Neural cell (in vitro differentiated cells): ENCODE data around the gene TMEM186. TPM values are rescaled to one million over a fixed set of nuclear protein-coding genes. Genes with fewer than 3 reads are reported as not detected.

ENCODE experiments used
- H2AFZ ChIP-seq: fragments of 200-600, 300-800 bp; sonication (generic), shearing (Covaris generic); 2 replicates; pipeline ENCODE4 v1.6.0; 2014; ENCODE audit warnings: low read depth, mild to moderate bottlenecking, antibody characterized with exemption, low read length, moderate library complexity
- H3F3A ChIP-seq: fragments of 200-600 bp; shearing (Covaris generic); 2 replicates; pipeline ENCODE4 v1.6.1; 2016; ENCODE audit warnings: mild to moderate bottlenecking, moderate library complexity, mixed read lengths, antibody characterized with exemption, low read length; ENCODE audit not compliant: insufficient read depth, poor library complexity, severe bottlenecking
- H3K27ac ChIP-seq: fragments of 200-600, 300-800 bp; sonication (generic), shearing (Covaris generic); 2 replicates; pipeline ENCODE4 v1.5.1; 2014; ENCODE audit warnings: mild to moderate bottlenecking, low read length, moderate library complexity
- H3K27me3 ChIP-seq: fragments of 300-800, 200-600 bp; sonication (generic), shearing (Covaris generic); 2 replicates; pipeline ENCODE4 v1.6.0; 2014; ENCODE audit warnings: mild to moderate bottlenecking, low read depth, low read length, moderate library complexity; ENCODE audit not compliant: insufficient read depth
- H3K36me3 ChIP-seq: fragments of 300-800, 200-600 bp; sonication (generic), shearing (Covaris generic); 2 replicates; pipeline ENCODE4 v1.5.1; 2014; ENCODE audit warnings: mild to moderate bottlenecking, antibody characterized with exemption, low read length, moderate library complexity; ENCODE audit not compliant: insufficient read depth
- H3K4me2 ChIP-seq: fragments of 300-800, 200-600 bp; sonication (generic), shearing (Covaris generic); 2 replicates; pipeline ENCODE4 v1.6.0; 2014; ENCODE audit warnings: mild to moderate bottlenecking, low read length
- H3K4me3 ChIP-seq: fragments of 300-800, 200-600 bp; sonication (generic), shearing (Covaris generic); 2 replicates; pipeline ENCODE4 v1.5.1; 2014; ENCODE audit warnings: mild to moderate bottlenecking, low read length, moderate library complexity
- H3K79me2 ChIP-seq: fragments of 200-600 bp; shearing (Covaris generic); replicated peaks from 2 replicates; pipeline ENCODE4 v1.6.0; 2014; ENCODE audit warnings: mild to moderate bottlenecking, low read length, moderate library complexity; ENCODE audit not compliant: insufficient read depth
- H3K9ac ChIP-seq: fragments of 300-800, 200-600 bp; sonication (generic), shearing (Covaris generic); 2 replicates; pipeline ENCODE4 v1.6.1; 2016; ENCODE audit warnings: mild to moderate bottlenecking, low read length, mixed read lengths
- H3K9me2 ChIP-seq: fragments of 200-600 bp; shearing (Covaris generic); 2 replicates; pipeline ENCODE4 v1.6.1; 2016; ENCODE audit warnings: mild to moderate bottlenecking, low read length, mixed read lengths; ENCODE audit not compliant: insufficient read depth
- H3K9me3 ChIP-seq: fragments of 200-600, 300-800 bp; sonication (generic), shearing (Covaris generic); 2 replicates; pipeline ENCODE4 v1.6.1; 2016; ENCODE audit warnings: mild to moderate bottlenecking, mixed run types, low read length, moderate library complexity, mixed read lengths
- H4K20me1 ChIP-seq: fragments of 200-600 bp; shearing (Covaris generic); 2 replicates; pipeline ENCODE4 v1.6.1; 2016; ENCODE audit warnings: mild to moderate bottlenecking, mixed run types; ENCODE audit not compliant: insufficient read depth
- CTCF ChIP-seq: fragments of 450-650 bp; IDR thresholded peaks from 2 replicates; pipeline ENCODE4 v1.5.1; 2014; ENCODE audit warnings: antibody characterized with exemption, mild to moderate bottlenecking, moderate library complexity; ENCODE audit not compliant: poor library complexity, severe bottlenecking
- EP300 ChIP-seq: fragments of 450-650 bp; conservative IDR thresholded peaks from 2 replicates; pipeline ENCODE4 v1.6.1; 2014; ENCODE audit warnings: antibody characterized with exemption, mild to moderate bottlenecking, moderate library complexity; ENCODE audit not compliant: poor library complexity, severe bottlenecking
- MXI1 ChIP-seq: fragments of 450-650 bp; conservative IDR thresholded peaks from 2 replicates; pipeline ENCODE4 v1.6.1; 2014; ENCODE audit warnings: antibody characterized with exemption, mild to moderate bottlenecking; ENCODE audit not compliant: poor library complexity, severe bottlenecking
- POLR2AphosphoS5 ChIP-seq: IDR thresholded peaks from 2 replicates; pipeline ENCODE4 v1.6.1; 2012
- RAD21 ChIP-seq: fragments of 450-650 bp; conservative IDR thresholded peaks from 2 replicates; pipeline ENCODE4 v1.6.1; 2014; ENCODE audit warnings: antibody characterized with exemption, mild to moderate bottlenecking, moderate library complexity
- REST ChIP-seq: IDR thresholded peaks from 2 replicates; pipeline ENCODE4 v1.6.1; 2012; ENCODE audit warnings: borderline replicate concordance
- SMC3 ChIP-seq: fragments of 450-650 bp; conservative IDR thresholded peaks from 2 replicates; pipeline ENCODE4 v1.6.1; 2014; ENCODE audit warnings: antibody characterized with exemption, mild to moderate bottlenecking, moderate library complexity; ENCODE audit not compliant: poor library complexity
- TAF1 ChIP-seq: IDR thresholded peaks from 2 replicates; pipeline ENCODE4 v1.6.1; 2012; ENCODE audit warnings: low read depth
- polyA plus RNA-seq: library from polyadenylated mRNA; depleted of rRNA; stranded (reverse); fragments of >200 nt; gene quantifications from 2 replicates; pipeline ENCODE4 v1.2.3, GENCODE V29; 2014

Gene TMEM186
- polyA plus RNA-seq, 1 donor from 2014 or later, result 7.7 TPM

- no peaks in the 10 kb centered on the region for H3K36me3 ChIP-seq
- H3K9me3 ChIP-seq, result no peaks in the 10 kb centered on the region
Observed at GRCh38 chr16:8826278-8826879, 28.9 kb upstream of the TMEM186 start.

GRCh38 chr16:8822403-8822802 lies 25.0 kb upstream of the TMEM186 start:
- H3K36me3 ChIP-seq, result peaks cover 1% of the 10 kb centered on the region
- H3K27ac ChIP-seq, result no peak overlapping the region
- H3K9ac ChIP-seq, result no peak overlapping the region
- H3K27me3 ChIP-seq, result no peaks in the 10 kb centered on the region
- H4K20me1 ChIP-seq, result no peaks in the 10 kb centered on the region
- H3K9me3 ChIP-seq, result no peaks in the 10 kb centered on the region
- H3K4me2 ChIP-seq, result no peak overlapping the region
- H3K79me2 ChIP-seq, result no peaks in the 10 kb centered on the region
- no peaks in the 10 kb centered on the region for H3K9me2 ChIP-seq
- no peak overlapping the region for H3K4me3 ChIP-seq
- no peak overlapping the region for H2AFZ ChIP-seq
- no peaks in the 10 kb centered on the region for H3F3A ChIP-seq
- TF ChIP-seq REST (no peak), SMC3 (no peak), TAF1 (no peak), CTCF (no peak), RAD21 (no peak), EP300 (no peak), MXI1 (no peak), POLR2AphosphoS5 (no peak)

More at GRCh38 chr16:8826278-8826879, 28.9 kb upstream of the TMEM186 start:
- Histone ChIP-seq H3F3A (no peaks in the 10 kb centered on the region), H2AFZ (no peak overlapping the region), H3K27me3 (no peaks in the 10 kb centered on the region), H3K9me2 (no peaks in the 10 kb centered on the region), H3K4me2 (no peak overlapping the region), H3K79me2 (no peaks in the 10 kb centered on the region), H3K4me3 (no peak overlapping the region), H4K20me1 (no peaks in the 10 kb centered on the region), H3K9ac (no peak overlapping the region), H3K27ac (no peak overlapping the region)
- TF ChIP-seq REST (no peak), POLR2AphosphoS5 (no peak), CTCF (no peak), RAD21 (no peak)
